ENCODE data around the gene HIPK2. TPM values are rescaled to one million over a fixed set of nuclear protein-coding genes. Genes with fewer than 3 reads are reported as not detected.

HIPK2 gene
- total and polyA plus RNA-seq, 2 experiments from 2014 or later: 18.2 to 22.9 TPM

DNA sequence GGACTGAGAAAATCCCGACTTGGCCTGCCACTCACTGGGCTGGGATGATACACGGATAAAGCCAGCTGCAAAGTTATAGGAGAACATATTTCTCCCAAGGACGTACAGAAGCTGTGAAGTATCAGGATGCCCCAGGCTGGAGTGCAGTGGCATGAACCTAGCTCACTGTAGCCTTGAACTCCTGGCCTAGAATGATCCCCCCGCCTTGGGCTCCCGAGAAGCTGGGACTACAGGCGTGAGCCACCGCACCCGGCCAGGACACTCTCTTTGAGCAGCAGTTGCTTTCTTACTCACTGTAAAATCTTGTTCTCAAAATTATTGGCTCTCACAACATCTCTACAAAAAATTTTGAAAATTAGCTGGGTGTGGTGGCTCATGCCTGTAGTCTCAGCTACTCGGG lies 203.9 kb downstream of the HIPK2 start:
- Histone ChIP-seq H3K27me3 (no peaks in the 10 kb centered on the region), H3K27ac (no peak overlapping the region), H3K36me3 (replicated peaks; ENCODE audit: insufficient read depth, low read depth) (no peaks in the 10 kb centered on the region), H2AFZ (no peak overlapping the region), H3K9me3 (ENCODE audit: low read depth) (no peaks in the 10 kb centered on the region), H3K79me2 (no peaks in the 10 kb centered on the region), H3K4me3 (no peak overlapping the region), H3K4me1 (ENCODE audit: insufficient read depth) (no peaks in the 10 kb centered on the region), H3K4me2 (no peak overlapping the region), H3K9me2 (replicated peaks; ENCODE audit: insufficient read depth) (no peaks in the 10 kb centered on the region), H4K20me1 (ENCODE audit: insufficient read depth, poor library complexity, severe bottlenecking) (no peaks in the 10 kb centered on the region)
- 95% methylated on average over 9 of the region's 9 CpGs for WGBS (ENCODE audit: low lambda C conversion rate, missing lambda C conversion rate)
- no peak for DNase-seq (ENCODE audit: low spot score)
- TF ChIP-seq EZH2phosphoT487 (IDR thresholded peaks at IDR 0.05; ENCODE audit: low read depth, severe bottlenecking, unreplicated experiment) (no peak), EZH2 (IDR thresholded peaks at IDR 0.05; ENCODE audit: borderline replicate concordance) (no peak)
- TF ChIP-seq, protein P1, sequence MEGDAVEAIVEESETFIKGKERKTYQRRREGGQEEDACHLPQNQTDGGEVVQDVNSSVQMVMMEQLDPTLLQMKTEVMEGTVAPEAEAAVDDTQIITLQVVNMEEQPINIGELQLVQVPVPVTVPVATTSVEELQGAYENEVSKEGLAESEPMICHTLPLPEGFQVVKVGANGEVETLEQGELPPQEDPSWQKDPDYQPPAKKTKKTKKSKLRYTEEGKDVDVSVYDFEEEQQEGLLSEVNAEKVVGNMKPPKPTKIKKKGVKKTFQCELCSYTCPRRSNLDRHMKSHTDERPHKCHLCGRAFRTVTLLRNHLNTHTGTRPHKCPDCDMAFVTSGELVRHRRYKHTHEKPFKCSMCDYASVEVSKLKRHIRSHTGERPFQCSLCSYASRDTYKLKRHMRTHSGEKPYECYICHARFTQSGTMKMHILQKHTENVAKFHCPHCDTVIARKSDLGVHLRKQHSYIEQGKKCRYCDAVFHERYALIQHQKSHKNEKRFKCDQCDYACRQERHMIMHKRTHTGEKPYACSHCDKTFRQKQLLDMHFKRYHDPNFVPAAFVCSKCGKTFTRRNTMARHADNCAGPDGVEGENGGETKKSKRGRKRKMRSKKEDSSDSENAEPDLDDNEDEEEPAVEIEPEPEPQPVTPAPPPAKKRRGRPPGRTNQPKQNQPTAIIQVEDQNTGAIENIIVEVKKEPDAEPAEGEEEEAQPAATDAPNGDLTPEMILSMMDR (IDR thresholded peaks at IDR 0.05; ENCODE audit: poor library complexity): no peak

GRCh38 chr7:139572704-139573385 lies 205.0 kb downstream of the HIPK2 start:
- Histone ChIP-seq H2AFZ (no peak overlapping the region), H3K4me1 (ENCODE audit: insufficient read depth) (no peaks in the 10 kb centered on the region), H3K4me3 (no peak overlapping the region), H3K9me2 (replicated peaks; ENCODE audit: insufficient read depth) (no peaks in the 10 kb centered on the region), H3K27ac (no peak overlapping the region), H3K27me3 (no peaks in the 10 kb centered on the region), H3K36me3 (replicated peaks; ENCODE audit: insufficient read depth, low read depth) (no peaks in the 10 kb centered on the region), H3K4me2 (no peak overlapping the region), H3K79me2 (no peaks in the 10 kb centered on the region), H4K20me1 (ENCODE audit: insufficient read depth, poor library complexity, severe bottlenecking) (no peaks in the 10 kb centered on the region), H3K9me3 (ENCODE audit: low read depth) (no peaks in the 10 kb centered on the region)
- 97% methylated on average over 28 of the region's 38 CpGs for WGBS (ENCODE audit: low lambda C conversion rate, missing lambda C conversion rate)
- TF ChIP-seq EZH2phosphoT487 (IDR thresholded peaks at IDR 0.05; ENCODE audit: low read depth, severe bottlenecking, unreplicated experiment): no peak
- TF ChIP-seq, protein P1 (IDR thresholded peaks at IDR 0.05; ENCODE audit: poor library complexity): no peak
- no peak for TF ChIP-seq EZH2 (IDR thresholded peaks at IDR 0.05; ENCODE audit: borderline replicate concordance)
- DNase-seq (ENCODE audit: low spot score): no peak

DNA sequence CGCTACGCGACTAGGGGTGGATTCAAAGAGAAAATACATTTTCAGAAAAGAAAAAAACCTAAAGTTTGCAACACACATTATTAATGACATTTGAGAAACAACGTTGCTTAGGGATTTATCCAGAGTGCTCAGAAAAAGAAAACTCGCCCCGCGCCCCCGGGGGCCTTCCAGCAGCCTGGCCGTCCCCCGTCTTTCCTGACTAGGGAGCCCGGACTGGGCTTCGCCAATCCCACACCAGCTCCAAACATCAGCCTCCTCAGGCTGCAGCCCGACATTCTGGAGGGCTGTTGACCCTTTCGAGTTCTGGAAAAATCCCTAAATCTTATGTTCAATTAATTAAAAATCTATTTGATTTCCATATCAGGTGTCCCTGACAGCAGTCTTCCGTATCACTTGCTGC lies 205.7 kb downstream of the HIPK2 start:
- TF ChIP-seq, protein P1 (IDR thresholded peaks at IDR 0.05; ENCODE audit: poor library complexity): no peak
- no peak for TF ChIP-seq EZH2phosphoT487 (IDR thresholded peaks at IDR 0.05; ENCODE audit: low read depth, severe bottlenecking, unreplicated experiment)
- no peak for TF ChIP-seq EZH2 (IDR thresholded peaks at IDR 0.05; ENCODE audit: borderline replicate concordance)
- Histone ChIP-seq H3K9me3 (ENCODE audit: low read depth) (no peaks in the 10 kb centered on the region), H2AFZ (no peak overlapping the region), H4K20me1 (ENCODE audit: insufficient read depth, poor library complexity, severe bottlenecking) (no peaks in the 10 kb centered on the region), H3K9me2 (replicated peaks; ENCODE audit: insufficient read depth) (no peaks in the 10 kb centered on the region), H3K27me3 (no peaks in the 10 kb centered on the region), H3K4me1 (ENCODE audit: insufficient read depth) (no peaks in the 10 kb centered on the region), H3K36me3 (replicated peaks; ENCODE audit: insufficient read depth, low read depth) (no peaks in the 10 kb centered on the region), H3K27ac (no peak overlapping the region), H3K79me2 (no peaks in the 10 kb centered on the region), H3K4me3 (no peak overlapping the region), H3K4me2 (no peak overlapping the region)
- WGBS (ENCODE audit: low lambda C conversion rate, missing lambda C conversion rate): 98% methylated on average over 15 of the region's 15 CpGs
- no peak for DNase-seq (ENCODE audit: low spot score)

All from hepatocyte (in vitro differentiated cells).